HepG2 (cell line): ENCODE measurements around the gene B4GALT3. TPM values are rescaled to one million over a fixed set of nuclear protein-coding genes. Genes with fewer than 3 reads are reported as not detected.
A peak's percentile ranks its signal among the peaks of the same experiment; 100 is the strongest.

Source experiments
- AHR ChIP-seq: IDR thresholded peaks from 2 replicates; pipeline ENCODE4 v1.6.1; 2018; ENCODE audit warnings: missing genetic modification reagents, missing compliant biosample characterization
- ARNT2 ChIP-seq: sonication (generic); formaldehyde crosslinking; IDR thresholded peaks from 2 replicates; pipeline ENCODE4 v1.8.0; 2022; ENCODE audit warnings: mild to moderate bottlenecking, low read depth, missing genetic modification reagents, moderate library complexity
- FOXA3 ChIP-seq: IDR thresholded peaks from 2 replicates; pipeline ENCODE4 v1.6.1; 2016; ENCODE audit warnings: missing genetic modification reagents, missing compliant biosample characterization
- GABPA ChIP-seq, 2 experiments: IDR thresholded peaks; 2 replicates each; pipeline ENCODE4 v1.6.1; 2011 to 2016; ENCODE audit warnings: low read depth in 2 of 2, low read length in 1 of 2, missing biosample characterization in 1 of 2, missing genetic modification characterization in 1 of 2
- KDM6A ChIP-seq: IDR thresholded peaks from 2 replicates; pipeline ENCODE4 v1.6.1; 2016; ENCODE audit warnings: low read depth
- MBD4 ChIP-seq: IDR thresholded peaks from 2 replicates; pipeline ENCODE4 v1.6.1; 2012; ENCODE audit warnings: low read length, inconsistent platforms, borderline replicate concordance
- MEF2D ChIP-seq: sonication (generic); formaldehyde crosslinking; IDR thresholded peaks from 2 replicates; pipeline ENCODE4 v1.5.1; 2020; ENCODE audit warnings: mild to moderate bottlenecking, missing genetic modification reagents
- NFIB ChIP-seq: sonication (generic); formaldehyde crosslinking; IDR thresholded peaks from 2 replicates; pipeline ENCODE4 v1.9.0; 2021; ENCODE audit warnings: missing genetic modification reagents, mild to moderate bottlenecking, borderline replicate concordance
- NR2F6 ChIP-seq, 2 experiments: IDR thresholded peaks; 2 replicates each; pipeline ENCODE4 v1.6.1; 2016; ENCODE audit warnings: antibody characterized with exemption in 1 of 2, mild to moderate bottlenecking in 1 of 2
- PHF8 ChIP-seq: sonication (generic); formaldehyde crosslinking; IDR thresholded peaks from 2 replicates; pipeline ENCODE4 v1.5.0; 2020; ENCODE audit warnings: missing genetic modification reagents
- RBM22 ChIP-seq: fragments of 200-400 bp; formaldehyde crosslinking; optimal IDR thresholded peaks from 2 replicates; pipeline ENCODE3; 2017; ENCODE audit warnings: mild to moderate bottlenecking, low read length, moderate library complexity
- SAP130 ChIP-seq: IDR thresholded peaks from 2 replicates; pipeline ENCODE4 v1.6.1; 2016; ENCODE audit warnings: low read depth
- SP4 ChIP-seq: sonication (generic); formaldehyde crosslinking; IDR thresholded peaks from 2 replicates; pipeline ENCODE4 v1.8.1; 2023; ENCODE audit warnings: mild to moderate bottlenecking, missing genetic modification reagents
- SRSF9 ChIP-seq: fragments of 200-400 bp; formaldehyde crosslinking; IDR thresholded peaks from 2 replicates; pipeline ENCODE4 v1.6.1; 2018; ENCODE audit warnings: borderline replicate concordance, mild to moderate bottlenecking, low read depth, low read length; ENCODE audit not compliant: insufficient read depth, poor library complexity, severe bottlenecking
- TAF1 ChIP-seq: sonication (generic); formaldehyde crosslinking; IDR thresholded peaks from 2 replicates; pipeline ENCODE4 v1.4.0; 2020; ENCODE audit warnings: missing genetic modification reagents
- TBX3 ChIP-seq: fragments of 450-650 bp; IDR thresholded peaks from 2 replicates; pipeline ENCODE4 v1.6.1; 2017; ENCODE audit warnings: antibody characterized with exemption, mild to moderate bottlenecking, inconsistent platforms, borderline replicate concordance
- U2AF2 ChIP-seq: fragments of 200-400 bp; formaldehyde crosslinking; IDR thresholded peaks from 2 replicates; pipeline ENCODE4 v1.6.1; 2017; ENCODE audit warnings: low read depth, mild to moderate bottlenecking, low read length
- ZNF24 ChIP-seq: fragments of 450-650 bp; IDR thresholded peaks from 2 replicates; pipeline ENCODE4 v1.6.1; 2017; ENCODE audit warnings: antibody characterized with exemption, mild to moderate bottlenecking
- ZNF253 ChIP-seq: sonication (generic); formaldehyde crosslinking; IDR thresholded peaks from 2 replicates; pipeline ENCODE4 v1.8.0; 2022; ENCODE audit warnings: mild to moderate bottlenecking, missing genetic modification reagents, borderline replicate concordance
- ZNF761 ChIP-seq: sonication (generic); formaldehyde crosslinking; conservative IDR thresholded peaks from 2 replicates; pipeline ENCODE4 v1.4.0; 2020; ENCODE audit warnings: mild to moderate bottlenecking, missing genetic modification reagents
- polyA plus RNA-seq, 8 experiments: library from polyadenylated mRNA; depleted of rRNA in 3 of 8; stranded (reverse) in 7 of 8; unstranded in 1 of 8; fragments of >200 nt; fragmentation: Illumina TruSeq in 4 of 8; extraction: Trizol in 4 of 8; gene quantifications; 2 replicates each; pipeline versions ENCODE4 v1.2.1 to v1.2.3, GENCODE V29; 2011 to 2016; ENCODE audit warnings: low read depth in 4 of 8, missing spikeins in 1 of 8, mixed read lengths in 1 of 8; ENCODE audit not compliant: insufficient read depth in 1 of 8
- total RNA-seq, 5 experiments: library from RNA; depleted of rRNA; stranded (reverse); fragments of >200 nt; fragmentation: Illumina TruSeq; extraction: Trizol; gene quantifications; 2 replicates each; pipeline ENCODE4 v1.2.3, GENCODE V29; 2016; ENCODE audit warnings: low read depth in 1 of 5
- TF ChIP-seq, protein P1 (sequence below), 2 experiments: fragments of 450-650 bp in 1 of 2; sonication (generic) in 1 of 2; formaldehyde crosslinking; IDR thresholded peaks; 2 replicates each; pipeline versions ENCODE4 v1.5.0 to v1.8.0; 2020 to 2022; ENCODE audit warnings: mild to moderate bottlenecking in 1 of 2, missing genetic modification reagents in 1 of 2
- TF ChIP-seq, protein P2 (sequence below): sonication (generic); formaldehyde crosslinking; IDR thresholded peaks from 2 replicates; pipeline ENCODE4 v1.4.0; 2020; ENCODE audit warnings: missing genetic modification reagents
- TF ChIP-seq, protein P3 (sequence below): sonication (generic); formaldehyde crosslinking; IDR thresholded peaks from 2 replicates; pipeline ENCODE4 v1.5.0; 2020; ENCODE audit warnings: missing genetic modification reagents
- TF ChIP-seq, protein P4 (sequence below): sonication (generic); formaldehyde crosslinking; IDR thresholded peaks from 2 replicates; pipeline ENCODE4 v1.8.1; 2023; ENCODE audit warnings: missing genetic modification reagents, inconsistent platforms, borderline replicate concordance

B4GALT3 gene
- total and polyA plus RNA-seq, 2 of the 13 experiments (the other 11 are each of a cell fraction or from before 2014, with no cell fraction given) = 35.6 to 40.4 TPM

DNA sequence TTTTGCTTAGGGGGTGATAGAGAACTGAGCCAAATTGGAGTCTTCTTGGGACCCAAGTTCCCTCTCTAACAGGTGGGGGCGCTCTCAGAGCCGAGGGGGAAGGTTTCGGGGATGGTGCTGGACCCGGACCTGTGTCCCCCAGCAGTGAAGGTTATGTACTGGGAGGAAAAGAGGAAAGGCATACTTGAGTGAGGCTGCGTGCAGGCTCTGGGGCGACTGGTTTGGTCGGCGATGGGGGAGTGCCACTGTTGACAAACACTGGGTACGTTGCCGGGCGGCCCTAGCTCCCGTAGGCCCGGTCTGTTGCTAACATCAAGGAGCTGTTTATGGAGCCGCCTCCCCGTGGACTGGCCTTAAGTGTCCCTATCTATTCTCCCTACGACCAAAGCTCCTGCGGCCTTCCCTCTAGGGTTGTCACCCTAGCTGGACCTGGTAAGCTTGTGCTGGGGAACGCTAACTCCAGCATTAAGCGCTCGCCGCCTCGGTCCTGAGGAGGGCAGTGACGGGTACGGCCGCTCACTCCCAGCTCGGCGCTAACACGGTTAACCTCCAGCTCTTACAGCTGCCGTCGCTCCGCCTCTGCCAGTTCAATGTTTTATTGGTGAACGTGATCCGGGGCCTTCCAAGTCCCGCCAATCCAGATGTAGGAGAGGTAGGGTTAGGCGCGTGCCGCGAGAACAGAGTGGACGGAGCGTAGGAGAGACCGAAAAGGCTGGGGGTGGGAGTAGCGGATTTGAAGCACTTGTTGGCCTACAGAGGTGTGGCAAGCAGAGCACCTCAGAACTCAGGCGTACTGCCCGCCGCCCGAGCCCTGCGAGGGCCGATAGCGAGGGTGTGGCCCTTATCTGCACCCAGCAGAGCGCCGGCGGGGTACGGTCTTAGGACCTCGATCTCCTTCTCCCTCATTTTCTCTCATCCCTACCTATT is 11.3 kb downstream of the B4GALT3 start, which contains the start of gene PPOX (continued):
- TF ChIP-seq MEF2D (CRISPR knock-in tag) (no peak), MBD4 (no peak), RBM22 (peak; percentile 71), NFIB (CRISPR knock-in tag) (no peak), SAP130 (CRISPR knock-in tag) (peak; percentile 93), GABPA (IDR thresholded peaks at IDR 0.05; ENCODE audit: low read depth, low read length) (no peak), GABPA (CRISPR knock-in tag; IDR thresholded peaks at IDR 0.05; ENCODE audit: low read depth) (peak; percentile 59), KDM6A (CRISPR knock-in tag) (no peak), TBX3 (peak; percentile 23; the same call in 1 of the 2 replicates), ZNF24 (no peak), ARNT2 (CRISPR knock-in tag) (peak; percentile 77), ZNF761 (no peak), SP4 (CRISPR knock-in tag) (peak; percentile 84), NR2F6 (IDR thresholded peaks at IDR 0.05) (no peak), NR2F6 (CRISPR knock-in tag; IDR thresholded peaks at IDR 0.05) (no peak; the same call in 1 of the 2 replicates), TAF1 (CRISPR knock-in tag) (peak; percentile 55; the same call in 1 of the 2 replicates), SRSF9 (no peak), U2AF2 (peak; percentile 44; the same call in 1 of the 2 replicates), PHF8 (peak; percentile 77), AHR (CRISPR knock-in tag) (no peak), ZNF253 (CRISPR knock-in tag) (no peak), FOXA3 (CRISPR knock-in tag) (no peak)
- TF ChIP-seq, protein P1, sequence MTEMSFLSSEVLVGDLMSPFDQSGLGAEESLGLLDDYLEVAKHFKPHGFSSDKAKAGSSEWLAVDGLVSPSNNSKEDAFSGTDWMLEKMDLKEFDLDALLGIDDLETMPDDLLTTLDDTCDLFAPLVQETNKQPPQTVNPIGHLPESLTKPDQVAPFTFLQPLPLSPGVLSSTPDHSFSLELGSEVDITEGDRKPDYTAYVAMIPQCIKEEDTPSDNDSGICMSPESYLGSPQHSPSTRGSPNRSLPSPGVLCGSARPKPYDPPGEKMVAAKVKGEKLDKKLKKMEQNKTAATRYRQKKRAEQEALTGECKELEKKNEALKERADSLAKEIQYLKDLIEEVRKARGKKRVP (CRISPR knock-in tag; IDR thresholded peaks at IDR 0.05) = no peak
- TF ChIP-seq, protein P2, sequence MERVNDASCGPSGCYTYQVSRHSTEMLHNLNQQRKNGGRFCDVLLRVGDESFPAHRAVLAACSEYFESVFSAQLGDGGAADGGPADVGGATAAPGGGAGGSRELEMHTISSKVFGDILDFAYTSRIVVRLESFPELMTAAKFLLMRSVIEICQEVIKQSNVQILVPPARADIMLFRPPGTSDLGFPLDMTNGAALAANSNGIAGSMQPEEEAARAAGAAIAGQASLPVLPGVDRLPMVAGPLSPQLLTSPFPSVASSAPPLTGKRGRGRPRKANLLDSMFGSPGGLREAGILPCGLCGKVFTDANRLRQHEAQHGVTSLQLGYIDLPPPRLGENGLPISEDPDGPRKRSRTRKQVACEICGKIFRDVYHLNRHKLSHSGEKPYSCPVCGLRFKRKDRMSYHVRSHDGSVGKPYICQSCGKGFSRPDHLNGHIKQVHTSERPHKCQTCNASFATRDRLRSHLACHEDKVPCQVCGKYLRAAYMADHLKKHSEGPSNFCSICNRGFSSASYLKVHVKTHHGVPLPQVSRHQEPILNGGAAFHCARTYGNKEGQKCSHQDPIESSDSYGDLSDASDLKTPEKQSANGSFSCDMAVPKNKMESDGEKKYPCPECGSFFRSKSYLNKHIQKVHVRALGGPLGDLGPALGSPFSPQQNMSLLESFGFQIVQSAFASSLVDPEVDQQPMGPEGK (CRISPR knock-in tag) = 0 out of 2 replicates have a peak, but pooled peaks have one; percentile 8
- TF ChIP-seq, protein P3, sequence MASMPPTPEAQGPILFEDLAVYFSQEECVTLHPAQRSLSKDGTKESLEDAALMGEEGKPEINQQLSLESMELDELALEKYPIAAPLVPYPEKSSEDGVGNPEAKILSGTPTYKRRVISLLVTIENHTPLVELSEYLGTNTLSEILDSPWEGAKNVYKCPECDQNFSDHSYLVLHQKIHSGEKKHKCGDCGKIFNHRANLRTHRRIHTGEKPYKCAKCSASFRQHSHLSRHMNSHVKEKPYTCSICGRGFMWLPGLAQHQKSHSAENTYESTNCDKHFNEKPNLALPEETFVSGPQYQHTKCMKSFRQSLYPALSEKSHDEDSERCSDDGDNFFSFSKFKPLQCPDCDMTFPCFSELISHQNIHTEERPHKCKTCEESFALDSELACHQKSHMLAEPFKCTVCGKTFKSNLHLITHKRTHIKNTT = no peak
- TF ChIP-seq, protein P4, sequence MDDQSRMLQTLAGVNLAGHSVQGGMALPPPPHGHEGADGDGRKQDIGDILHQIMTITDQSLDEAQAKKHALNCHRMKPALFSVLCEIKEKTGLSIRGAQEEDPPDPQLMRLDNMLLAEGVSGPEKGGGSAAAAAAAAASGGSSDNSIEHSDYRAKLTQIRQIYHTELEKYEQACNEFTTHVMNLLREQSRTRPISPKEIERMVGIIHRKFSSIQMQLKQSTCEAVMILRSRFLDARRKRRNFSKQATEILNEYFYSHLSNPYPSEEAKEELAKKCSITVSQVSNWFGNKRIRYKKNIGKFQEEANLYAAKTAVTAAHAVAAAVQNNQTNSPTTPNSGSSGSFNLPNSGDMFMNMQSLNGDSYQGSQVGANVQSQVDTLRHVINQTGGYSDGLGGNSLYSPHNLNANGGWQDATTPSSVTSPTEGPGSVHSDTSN (CRISPR knock-in tag) = no peak
